Astrocyte of the hippocampus (primary cell): ENCODE results near the gene CACNG3.

Source experiments
- DNase-seq: peaks from one replicate; pipeline ENCODE4 v3.0.0; 2011; ENCODE audit warnings: low read depth, low spot score

The CACNG3 gene

GRCh38 chr16:24396350-24397271 lies 140.5 kb downstream of the CACNG3 start:
- DNase-seq, result no peak

GRCh38 chr16:24409045-24409444 lies 152.9 kb downstream of the CACNG3 start:
- no peak for DNase-seq
